ENCODE results near the gene TMEM238.
A peak's percentile ranks its signal among the peaks of the same experiment; 100 is the strongest.
"Not testable (repeated sequence)": the region's sequence is repeated elsewhere in the genome, so short reads cannot be mapped to it uniquely, and the experiment has no call there.

The TMEM238 gene

DNA sequence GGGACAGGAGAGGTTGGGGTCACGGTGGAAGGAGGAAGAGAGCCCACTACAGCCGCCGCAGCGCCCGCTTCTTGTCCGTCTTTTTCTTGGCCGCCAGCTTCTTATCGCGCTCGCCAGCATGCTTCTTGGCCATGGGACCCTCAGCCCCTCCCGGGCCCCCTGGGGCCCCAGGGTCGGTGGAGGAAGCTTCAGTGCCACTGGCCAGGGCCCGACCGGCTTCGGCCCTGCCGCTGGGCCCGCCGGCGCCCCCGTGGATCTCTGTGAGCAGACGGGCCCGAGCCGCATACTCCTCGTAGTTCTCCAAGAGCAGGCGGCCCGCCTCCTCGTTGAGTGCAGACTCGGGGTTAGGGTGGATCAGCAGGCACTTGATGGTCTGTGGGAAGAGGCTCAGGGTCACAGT, 17.3 kb upstream of the TMEM238 start:
- DNase-seq (ENCODE audit: low read depth, low spot score), result not testable (repeated sequence)

DNA sequence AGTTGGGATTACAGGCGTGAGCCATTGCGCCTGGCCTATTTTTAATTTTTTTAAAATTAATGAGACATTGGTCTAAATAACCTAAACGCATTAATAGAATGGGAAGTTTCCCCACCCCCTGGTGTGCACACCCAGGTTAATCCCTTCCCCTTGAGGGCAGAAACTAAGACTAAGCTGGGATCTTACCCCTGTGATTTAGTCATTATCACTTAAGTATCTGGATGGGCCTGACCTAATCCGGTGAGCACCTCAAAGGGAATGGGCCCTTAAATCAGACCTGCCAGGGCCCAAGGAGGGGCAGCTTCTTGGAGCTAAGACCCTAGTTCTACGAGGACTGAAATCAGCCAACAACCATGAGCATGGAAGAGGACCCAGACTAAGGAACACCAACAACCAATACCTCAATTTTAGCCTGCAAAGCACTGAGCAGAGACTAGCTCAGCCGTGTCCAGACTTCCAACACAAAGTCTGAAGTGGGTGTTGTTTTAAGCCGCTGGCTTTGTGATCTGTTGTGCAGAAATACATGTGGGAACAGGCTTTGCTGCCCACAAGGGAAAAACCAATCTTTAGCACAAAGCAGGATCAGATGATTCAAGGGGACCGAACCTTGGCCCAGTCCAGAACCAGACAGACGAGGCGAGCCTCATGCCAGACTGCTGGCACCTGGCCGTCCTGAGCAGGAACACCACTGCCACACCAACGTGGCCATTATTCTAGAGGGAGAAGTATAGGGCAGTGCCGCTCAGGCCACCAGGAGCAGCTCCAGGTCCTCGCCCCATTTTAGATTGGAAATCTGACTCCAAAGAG, 16.4 kb upstream of the TMEM238 start:
- no peak for DNase-seq (ENCODE audit: low read depth, low spot score)

DNA sequence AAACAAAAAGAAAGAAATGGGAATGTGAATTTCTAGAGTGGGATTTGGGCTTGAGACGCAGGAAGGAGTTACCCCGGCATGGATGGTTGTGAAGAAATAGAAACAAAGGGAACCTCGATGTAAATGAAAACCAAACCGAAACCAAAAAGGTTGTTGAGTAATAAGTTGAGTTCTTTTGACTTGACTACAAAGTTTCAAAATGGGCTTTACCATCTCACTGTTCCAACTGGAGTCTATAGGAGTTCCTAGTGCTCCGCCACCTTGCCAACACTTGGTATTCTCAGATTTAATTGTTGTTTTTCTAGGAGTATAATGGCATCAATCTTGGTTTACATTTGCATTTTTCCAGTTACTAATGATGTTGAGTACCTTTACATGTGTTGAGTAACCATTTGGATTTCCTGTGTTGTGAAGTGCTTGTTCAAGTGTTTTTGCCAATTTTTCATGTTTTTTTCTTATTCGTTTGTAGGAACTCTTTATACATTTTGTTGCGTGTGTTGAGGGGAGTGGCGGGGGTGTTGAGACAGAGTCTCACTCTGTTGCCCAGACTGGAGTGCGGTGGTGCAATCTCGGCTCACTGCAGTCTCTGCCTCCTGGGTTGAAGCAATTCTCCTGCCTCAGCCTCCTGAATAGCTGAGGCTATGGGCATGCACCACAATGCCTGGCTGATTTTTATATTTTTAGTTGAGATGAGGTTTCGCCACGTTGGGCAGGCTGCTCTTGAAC, 14.3 kb upstream of the TMEM238 start:
- DNase-seq (ENCODE audit: low read depth, low spot score), result no peak

DNA sequence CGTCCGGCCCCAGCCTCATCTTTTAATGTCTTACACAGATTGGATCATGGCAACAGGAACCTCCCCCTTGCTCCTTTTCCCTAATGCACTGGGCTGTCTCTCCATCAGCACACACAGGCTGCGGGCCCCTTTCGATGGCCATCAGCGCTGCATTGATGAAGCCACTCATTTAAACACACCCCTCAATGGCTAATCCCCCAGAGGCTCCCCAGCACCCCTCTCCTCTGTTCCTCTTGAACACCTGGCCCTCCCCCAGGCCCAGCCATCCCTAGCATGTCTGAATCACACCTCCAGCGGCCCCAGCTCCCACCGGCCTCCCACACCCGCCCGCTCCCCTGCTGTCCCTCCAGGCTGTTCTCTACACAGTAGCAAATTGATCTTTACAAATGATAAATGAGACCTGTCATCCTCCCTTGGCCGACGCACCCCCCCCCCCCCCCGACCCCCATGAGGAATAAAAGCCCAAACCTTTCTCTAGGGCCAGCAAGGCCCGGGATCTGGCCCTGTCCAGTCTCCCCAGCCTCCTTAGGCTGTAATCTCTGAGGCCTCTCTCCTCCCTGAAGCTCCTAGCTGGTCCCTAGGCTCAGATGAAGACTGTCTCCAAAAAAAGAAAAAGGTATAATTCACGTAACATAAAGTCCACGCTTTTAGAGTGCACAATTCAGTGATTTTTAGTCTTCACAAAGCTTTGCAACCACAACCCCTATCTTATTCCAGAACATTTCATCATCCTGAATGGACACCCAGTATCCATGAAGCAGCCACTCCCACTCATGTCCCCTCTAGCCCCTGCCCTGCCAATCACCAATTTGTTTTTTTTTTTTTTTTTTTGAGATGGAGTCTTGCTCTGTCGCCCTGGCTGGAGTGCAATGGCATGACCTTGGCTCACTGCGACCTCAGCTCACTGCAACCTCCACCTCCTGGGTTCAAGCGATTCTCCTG, 9.0 kb upstream of the TMEM238 start:
- DNase-seq (ENCODE audit: low read depth, low spot score), result no peak

DNA sequence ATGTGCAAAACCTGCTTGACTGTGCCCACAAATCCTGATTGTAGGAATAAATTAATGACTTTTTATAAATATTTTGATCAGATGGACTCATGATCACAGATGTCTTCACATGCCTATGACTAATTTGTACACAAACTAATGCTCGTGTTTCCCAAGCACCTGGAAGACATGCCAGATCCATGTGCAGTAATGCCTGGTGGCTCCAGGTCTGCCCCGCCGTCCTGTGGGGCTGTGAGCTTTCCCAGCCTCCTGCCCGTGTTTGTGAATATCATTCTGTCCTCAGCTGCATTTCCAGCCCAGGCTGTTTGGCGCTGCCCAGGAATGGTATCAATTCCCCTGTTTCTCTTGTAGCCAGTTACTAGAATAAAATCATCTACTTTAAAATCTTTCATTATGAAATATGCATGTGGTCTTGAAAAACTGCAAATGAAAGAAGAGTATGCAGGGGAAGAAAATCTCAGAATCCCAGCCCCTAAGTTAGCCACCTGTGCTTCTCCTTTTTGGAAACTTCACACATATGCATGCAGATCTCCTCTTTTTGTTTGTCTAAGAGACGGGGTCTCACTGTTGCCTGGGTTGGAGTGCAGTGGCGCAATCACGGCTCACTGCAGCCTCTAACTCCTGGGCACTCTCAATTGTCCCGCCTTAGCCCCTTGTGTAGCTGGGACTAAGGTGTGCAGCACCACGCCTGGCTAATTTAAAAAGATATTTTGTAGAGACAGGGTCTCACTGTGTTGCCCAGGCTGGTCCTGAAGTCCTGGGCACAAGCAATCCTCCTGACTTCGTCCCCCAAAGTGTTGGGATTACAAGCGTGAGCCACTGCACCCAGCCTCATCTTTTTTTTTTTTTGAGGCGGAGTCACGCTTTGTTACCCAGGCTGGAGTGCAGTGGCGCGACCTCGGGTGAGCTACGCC, 7.9 kb upstream of the TMEM238 start:
- no peak for DNase-seq (ENCODE audit: low read depth, low spot score)

DNA sequence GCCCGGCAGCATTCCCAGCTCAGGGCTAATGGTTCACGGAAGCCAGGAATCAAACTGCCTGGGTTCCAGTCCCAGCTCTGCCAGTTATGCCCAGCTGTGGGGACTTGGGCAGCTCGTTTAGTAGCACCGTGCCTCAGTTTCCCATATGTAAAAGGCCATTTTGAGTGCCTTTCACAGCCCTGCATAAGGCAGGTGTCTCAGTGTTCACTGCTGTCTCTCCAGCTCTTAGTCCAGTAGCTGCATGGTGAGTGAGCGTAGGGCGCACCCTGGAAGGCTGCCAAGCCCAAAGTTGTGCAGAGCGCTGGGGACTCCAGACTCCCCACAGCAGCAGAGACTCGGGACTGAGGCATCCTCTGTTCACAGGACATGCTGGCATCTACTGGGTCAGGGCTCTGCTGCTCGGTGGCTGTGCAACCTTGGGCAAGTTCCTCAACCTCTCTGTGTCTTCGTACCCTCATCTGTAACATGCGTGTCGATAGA, 7.1 kb upstream of the TMEM238 start:
- no peak for DNase-seq (ENCODE audit: low read depth, low spot score)

DNA sequence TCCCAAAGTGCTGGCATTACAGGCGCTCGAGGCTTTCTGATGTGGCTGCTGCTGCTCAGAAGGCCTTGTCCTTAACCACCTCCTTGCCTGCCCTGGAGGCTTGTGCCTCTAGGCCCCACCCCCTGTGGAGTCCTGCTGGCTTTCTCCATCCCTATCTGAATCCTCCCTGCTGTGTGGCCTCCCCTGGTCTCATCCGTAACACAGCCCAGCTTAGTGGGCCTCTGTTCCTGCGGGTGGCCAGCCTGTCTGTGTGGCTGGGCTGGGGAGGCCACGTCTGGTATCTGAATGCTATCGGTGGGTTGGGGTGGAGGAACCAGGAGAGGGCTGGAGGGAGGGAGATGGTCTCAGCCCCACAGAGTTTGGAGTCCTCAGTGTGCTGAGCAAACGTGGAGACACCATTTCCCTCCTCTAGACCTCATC, 6.4 kb upstream of the TMEM238 start:
- DNase-seq (ENCODE audit: low read depth, low spot score), result no peak

DNA sequence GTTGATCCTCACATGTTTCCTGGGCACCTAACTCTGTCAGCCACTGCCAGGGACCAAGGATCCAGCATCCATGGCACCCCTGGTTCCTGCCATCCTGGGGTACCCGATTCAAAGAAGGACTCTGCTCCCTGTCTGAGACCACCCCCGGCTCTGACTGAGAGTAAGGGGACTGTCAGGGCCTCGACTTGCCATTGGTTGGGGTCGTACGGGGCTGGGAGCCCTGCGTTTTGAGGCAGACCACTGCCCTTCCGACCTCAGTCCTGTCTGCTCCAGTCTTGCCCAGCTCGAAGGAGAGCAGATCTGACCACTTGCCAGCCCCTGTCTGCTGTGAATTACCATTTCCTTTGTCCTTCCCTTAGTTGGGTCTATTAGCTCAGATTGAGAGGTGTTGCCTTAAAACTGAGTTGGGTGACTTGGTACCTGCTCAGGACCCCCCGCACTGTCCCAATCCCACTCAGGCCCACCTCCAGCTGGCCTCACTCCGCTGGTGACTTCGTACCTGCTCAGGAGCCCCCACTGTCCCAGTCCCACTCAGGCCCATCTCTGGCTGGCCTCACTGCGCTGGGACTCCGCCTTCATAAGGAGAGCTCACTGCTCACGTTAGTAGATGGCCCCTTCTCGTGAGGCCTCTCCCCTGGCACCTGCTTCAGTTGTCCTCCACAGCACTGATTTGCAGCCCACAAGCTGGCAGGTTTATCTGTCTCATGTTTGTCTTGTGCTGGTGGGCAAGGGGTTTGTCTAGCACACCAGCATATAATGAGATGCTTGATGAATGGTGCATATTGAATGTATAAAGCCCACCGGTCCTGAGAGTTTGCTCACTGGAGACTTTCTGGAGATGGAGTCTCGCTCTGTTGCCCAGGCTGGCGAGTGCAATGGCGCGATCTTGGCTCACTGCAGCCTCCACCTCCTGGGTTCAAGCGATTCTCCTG, 5.6 kb upstream of the TMEM238 start:
- DNase-seq (ENCODE audit: low read depth, low spot score), result no peak

DNA sequence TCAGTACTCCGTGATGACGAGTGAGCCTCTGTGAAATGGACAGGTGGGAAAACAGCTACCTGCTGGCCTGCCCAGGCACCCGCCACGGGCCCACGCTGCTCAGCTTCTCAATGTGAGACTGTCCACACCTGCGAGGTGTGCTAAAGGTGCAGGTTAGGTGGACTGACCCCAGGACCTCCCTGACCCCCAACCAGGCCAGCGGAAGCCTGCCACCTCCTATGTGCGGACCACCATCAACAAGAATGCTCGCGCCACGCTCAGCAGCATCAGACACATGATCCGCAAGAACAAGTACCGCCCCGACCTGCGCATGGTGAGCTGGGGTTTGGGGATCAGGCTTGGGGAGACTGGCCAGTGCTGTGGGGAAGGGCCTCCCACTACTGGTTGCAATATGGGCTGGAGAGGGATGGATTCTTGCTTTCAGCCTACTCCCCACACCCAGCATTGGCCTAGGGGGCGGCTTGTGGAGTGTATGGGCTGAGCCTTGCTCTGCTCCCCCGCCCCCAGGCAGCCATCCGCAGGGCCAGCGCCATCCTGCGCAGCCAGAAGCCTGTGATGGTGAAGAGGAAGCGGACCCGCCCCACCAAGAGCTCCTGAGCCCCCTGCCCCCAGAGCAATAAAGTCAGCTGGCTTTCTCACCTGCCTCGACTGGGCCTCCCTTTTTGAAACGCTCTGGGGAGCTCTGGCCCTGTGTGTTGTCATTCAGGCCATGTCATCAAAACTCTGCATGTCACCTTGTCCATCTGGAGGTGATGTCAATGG, 3.8 kb upstream of the TMEM238 start:
- DNase-seq (ENCODE audit: low read depth, low spot score), result no peak

DNA sequence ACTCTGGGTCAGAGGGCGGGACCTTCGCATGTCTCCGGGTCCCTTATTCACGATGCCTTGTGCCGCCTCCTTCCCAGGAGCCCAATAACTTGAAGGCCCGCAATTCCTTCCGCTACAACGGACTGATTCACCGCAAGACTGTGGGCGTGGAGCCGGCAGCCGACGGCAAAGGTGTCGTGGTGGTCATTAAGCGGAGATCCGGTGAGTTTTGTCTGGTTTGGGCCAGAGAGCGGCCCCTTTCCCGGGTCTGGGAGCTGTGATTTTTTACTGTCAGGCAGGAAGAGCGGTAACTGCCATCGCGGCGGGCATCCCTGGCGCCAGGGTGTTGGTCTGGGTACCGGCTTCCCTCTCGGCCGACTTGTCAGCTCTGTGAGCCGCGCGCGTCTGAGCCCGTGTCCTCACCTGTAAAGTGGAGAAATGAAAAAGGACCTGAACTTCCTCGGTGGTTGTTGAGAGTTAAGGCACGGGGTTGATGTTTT, 2.4 kb upstream of the TMEM238 start:
- peak; percentile 59 for DNase-seq (ENCODE audit: low read depth, low spot score)

DNA sequence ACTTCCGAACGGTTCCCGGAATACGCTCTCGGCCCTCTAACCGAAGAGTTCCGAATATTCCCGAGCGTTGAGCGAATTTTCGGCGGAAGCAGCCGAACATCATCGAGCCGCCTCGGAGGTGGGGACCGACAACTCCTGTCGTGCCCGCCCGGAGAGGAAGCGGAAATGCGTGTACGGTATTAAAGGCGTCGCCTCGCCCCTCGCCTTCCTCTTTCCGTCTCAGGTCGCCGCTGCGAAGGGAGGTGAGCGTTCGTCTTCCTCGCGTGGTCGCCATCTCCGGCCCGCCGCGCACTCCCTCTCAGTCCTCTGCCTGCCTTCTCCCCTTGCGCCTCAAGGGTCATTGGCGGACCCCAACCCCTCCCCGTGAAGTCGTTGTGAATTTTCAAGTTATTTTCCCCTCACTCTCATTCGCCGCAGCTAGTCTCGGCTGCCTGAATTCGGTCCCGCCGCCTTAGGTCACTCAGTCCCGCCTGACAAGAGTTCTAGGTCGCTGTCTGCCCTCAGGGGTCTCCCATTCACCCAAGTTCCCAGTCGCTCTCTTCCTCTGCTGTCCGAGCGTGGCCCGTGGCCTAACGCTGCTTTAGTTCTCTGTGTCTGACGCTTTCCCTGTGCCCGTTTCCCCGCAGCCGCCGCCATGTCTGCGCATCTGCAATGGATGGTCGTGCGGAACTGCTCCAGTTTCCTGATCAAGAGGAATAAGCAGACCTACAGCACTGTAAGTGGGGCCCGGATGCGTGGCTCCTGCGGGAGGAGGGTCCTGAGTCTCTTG, 1.8 kb upstream of the TMEM238 start, which contains the start of gene RPL28:
RPL28 (plus strand) TSS at position 209 of the 769 bp plus-strand sequence; CDS start at position 635, 426 bp downstream.
- peak; percentile 99 for DNase-seq (ENCODE audit: low read depth, low spot score)

DNA sequence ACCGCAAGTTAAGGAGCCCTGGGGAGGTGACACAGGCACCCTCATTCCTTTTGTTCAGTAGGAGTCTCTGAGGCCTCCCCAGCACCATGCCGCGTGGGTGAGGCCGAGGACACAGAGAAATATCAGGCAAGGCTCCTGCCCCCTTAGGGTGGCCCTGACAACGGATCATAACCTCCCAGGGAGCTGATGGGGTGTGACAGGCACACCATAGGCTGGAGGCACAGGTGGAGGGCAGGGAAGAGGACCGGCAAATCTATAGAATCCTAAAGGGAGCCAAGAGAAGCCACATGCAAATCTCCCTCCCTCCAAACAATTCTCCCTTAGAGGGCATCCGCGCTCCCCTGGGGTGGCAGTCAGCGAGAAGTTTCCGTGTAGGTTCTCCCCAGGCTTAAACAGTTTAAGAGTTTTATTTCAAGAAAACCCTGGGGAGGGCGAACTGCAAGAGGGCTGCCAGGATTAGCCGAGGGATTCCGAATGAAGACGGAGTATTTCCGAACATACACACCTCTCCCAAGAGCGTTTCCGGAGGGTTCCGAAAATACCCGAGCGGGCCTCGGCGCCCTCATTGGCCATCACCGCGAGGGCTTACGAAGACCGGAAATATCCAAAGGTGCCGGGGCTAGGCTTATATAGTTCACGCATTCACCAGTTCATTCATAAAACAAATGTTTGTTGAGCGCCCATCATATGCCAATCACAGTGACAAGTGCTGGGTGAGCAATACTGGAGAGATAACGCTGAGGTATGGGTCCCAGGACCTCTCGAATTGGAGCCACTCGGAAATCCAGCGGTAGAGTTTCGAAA, 1.0 kb upstream of the TMEM238 start:
- peak; percentile 98 for DNase-seq (ENCODE audit: low read depth, low spot score)

DNA sequence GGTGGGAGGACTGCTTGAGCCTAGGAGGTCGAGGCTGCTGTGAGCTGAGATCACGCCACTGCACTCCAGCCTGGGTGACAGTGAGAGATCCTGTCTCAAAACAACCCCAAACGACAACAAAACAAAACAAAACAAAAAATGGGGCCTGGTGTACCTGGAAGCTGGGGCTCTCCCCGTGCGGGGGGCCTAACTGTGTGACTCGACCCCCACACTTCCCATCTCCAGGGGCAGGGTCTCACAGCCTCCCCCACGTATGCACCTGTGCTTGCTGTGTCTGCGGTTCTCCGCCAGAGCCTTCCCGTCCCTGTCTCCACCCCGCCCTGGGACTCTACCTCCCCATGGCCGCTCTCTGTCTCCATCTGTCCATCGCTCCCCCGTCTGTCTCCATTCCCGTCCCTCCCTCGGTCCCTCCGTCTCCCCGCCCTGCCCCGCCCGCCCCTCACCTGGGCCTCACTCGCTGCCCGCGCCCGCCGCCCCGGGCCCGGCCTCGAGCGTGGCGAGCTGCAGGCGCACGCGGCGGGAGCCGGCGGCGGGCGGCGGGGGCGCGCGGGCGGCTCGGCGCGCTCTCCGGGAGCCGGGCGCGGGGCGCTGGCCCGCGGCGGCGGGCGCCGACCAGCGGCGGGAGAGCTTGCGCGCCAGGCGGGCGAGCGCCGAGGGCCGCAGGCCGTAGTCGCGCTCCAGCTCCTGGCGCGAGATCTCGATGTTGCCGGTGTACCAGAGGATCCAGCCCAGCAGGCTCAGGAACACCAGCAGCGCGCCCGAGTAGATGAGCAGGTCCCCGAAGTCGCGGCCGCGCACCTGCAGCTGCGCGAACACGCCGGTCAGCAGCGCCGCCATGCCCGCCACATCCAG, 587 bp downstream of the TMEM238 start:
- DNase-seq (ENCODE audit: low read depth, low spot score), result peak; percentile 91

DNA sequence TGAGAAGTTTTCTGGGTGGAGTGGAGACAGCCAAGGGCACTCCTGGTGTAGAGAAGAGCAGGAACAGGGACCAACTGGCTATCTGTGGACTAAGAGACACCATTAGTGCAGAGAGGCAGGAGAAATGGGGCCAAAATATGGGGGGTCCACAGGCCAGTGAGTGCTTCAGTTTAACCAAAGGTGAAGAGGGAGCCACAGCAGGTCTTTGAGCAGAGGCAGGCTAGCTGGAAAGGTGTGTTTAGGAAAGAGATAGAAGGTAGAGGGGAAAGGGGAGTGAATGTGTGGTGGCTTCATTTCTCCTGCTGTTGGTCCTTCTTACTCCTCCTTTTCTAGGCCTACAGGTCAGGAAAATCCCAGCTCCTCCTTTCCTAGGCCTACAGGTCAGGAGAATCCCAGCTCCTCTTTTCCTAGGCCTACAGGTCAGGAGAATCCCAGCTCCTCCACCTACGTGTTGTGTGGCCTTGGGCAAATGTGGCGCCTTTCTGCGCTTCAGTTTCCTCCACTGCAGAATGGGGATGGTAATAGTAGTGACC, 1.5 kb downstream of the TMEM238 start:
- no peak for DNase-seq (ENCODE audit: low read depth, low spot score)

DNA sequence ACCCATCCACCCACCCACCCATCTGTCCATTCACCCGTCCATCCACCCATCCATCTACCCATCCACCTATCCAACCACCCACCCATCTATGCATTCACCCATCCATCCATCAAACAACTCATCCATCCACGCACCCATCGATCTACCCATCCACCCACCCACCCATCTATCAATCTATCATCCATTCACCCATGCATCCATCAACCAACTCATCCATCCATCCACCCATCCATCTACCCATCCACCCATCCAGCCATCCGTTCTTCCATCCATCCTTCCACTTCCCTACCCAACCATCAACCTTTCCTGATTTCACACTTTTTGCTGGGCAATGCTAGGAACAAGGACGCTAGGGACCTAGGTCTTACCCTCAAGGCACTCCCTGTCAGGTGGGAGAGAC, 2.1 kb downstream of the TMEM238 start:
- DNase-seq (ENCODE audit: low read depth, low spot score), result no peak

DNA sequence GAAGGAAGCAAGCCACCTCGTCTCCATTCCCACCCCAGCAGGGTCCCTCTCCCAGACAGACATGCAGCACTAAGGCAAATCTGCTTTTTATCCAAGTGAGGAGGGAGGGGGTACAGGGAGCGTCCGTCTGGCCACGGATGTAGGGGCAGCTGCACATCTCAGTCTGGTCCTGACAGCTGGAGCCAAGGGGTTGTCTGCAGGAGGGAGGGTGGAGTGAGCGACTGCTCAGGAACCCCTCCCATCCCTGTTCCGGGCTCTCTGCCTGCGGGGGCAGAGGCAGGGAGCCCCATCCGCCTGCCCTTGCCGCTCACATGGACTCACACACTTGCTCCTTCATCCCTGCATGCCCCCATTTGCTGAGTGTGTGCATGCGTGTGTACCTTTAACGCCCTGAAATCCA, 4.9 kb downstream of the TMEM238 start:
- DNase-seq (ENCODE audit: low read depth, low spot score), result no peak

All from astrocyte of the hippocampus (primary cell).